Keratinocyte (primary cell): Measurements from ENCODE around the gene ANKRD39. TPM values are rescaled to one million over a fixed set of nuclear protein-coding genes. Genes with fewer than 3 reads are reported as not detected.
A peak's percentile ranks its signal among the peaks of the same experiment; 100 is the strongest.

Experiments used
- DNase-seq: peaks from one replicate; pipeline ENCODE4 v3.0.0-alpha.2; 2011; ENCODE audit warnings: low read depth, missing footprints, low spot score
- FAIRE-seq: peaks from 2 replicates; lab custom pipeline; 2011; peaks lifted over from hg19 to GRCh38; lab: Jason Lieb, UNC
- H2AFZ ChIP-seq: 2 replicates; pipeline ENCODE4 v1.6.0; 2012; ENCODE audit warnings: low read length, control low read depth, inconsistent platforms; ENCODE audit not compliant: control insufficient read depth
- H3K27ac ChIP-seq: 2 replicates; pipeline ENCODE4 v1.5.1; 2011; ENCODE audit warnings: low read length; ENCODE audit not compliant: control insufficient read depth, insufficient read depth
- H3K27me3 ChIP-seq: 3 replicates; pipeline ENCODE4 v1.6.0; 2011; ENCODE audit warnings: low read length; ENCODE audit not compliant: control insufficient read depth, insufficient read depth; ENCODE audit errors: extremely low read depth
- H3K36me3 ChIP-seq, 2 experiments: 2 replicates in 1 of 2; 3 replicates in 1 of 2; pipeline ENCODE4 v1.5.1; 2011; ENCODE audit warnings: low read length in 2 of 2, mild to moderate bottlenecking in 1 of 2; ENCODE audit not compliant: control insufficient read depth in 2 of 2, insufficient read depth in 2 of 2; ENCODE audit errors: extremely low read depth in 1 of 2
- H3K4me1 ChIP-seq: 3 replicates; pipeline ENCODE4 v1.5.1; 2011; ENCODE audit warnings: low read length; ENCODE audit not compliant: control insufficient read depth, insufficient read depth; ENCODE audit errors: extremely low read depth
- H3K4me2 ChIP-seq: 3 replicates; pipeline ENCODE4 v1.6.0; 2011; ENCODE audit warnings: low read depth, low read length; ENCODE audit not compliant: control insufficient read depth, insufficient read depth; ENCODE audit errors: extremely low read depth
- H3K4me3 ChIP-seq, 3 experiments: fragments of 200-600 bp in 1 of 3; sonication (generic) in 1 of 3; 2 replicates in 2 of 3; 3 replicates in 1 of 3; pipeline ENCODE4 v1.5.1; 2011 to 2016; ENCODE audit warnings: low read length in 3 of 3, mild to moderate bottlenecking in 3 of 3, control low read depth in 2 of 3, inconsistent platforms in 1 of 3, low read depth in 1 of 3, mixed read lengths in 1 of 3, mixed run types in 1 of 3, moderate library complexity in 1 of 3; ENCODE audit not compliant: control insufficient read depth in 2 of 3, insufficient read depth in 2 of 3; ENCODE audit errors: extremely low read depth in 1 of 3
- H3K79me2 ChIP-seq: 2 replicates; pipeline ENCODE4 v1.6.0; 2012; ENCODE audit warnings: low read length; ENCODE audit not compliant: control insufficient read depth, insufficient read depth
- H3K9ac ChIP-seq: 3 replicates; pipeline ENCODE4 v1.6.0; 2011; ENCODE audit warnings: low read length; ENCODE audit not compliant: control insufficient read depth, insufficient read depth; ENCODE audit errors: extremely low read depth
- H3K9me1 ChIP-seq: 3 replicates; pipeline ENCODE4 v1.6.0; 2011; ENCODE audit warnings: low read length; ENCODE audit not compliant: control insufficient read depth, insufficient read depth; ENCODE audit errors: extremely low read depth
- H3K9me3 ChIP-seq: 2 replicates; pipeline ENCODE4 v1.5.1; 2012; ENCODE audit warnings: low read depth, low read length; ENCODE audit not compliant: control insufficient read depth
- H4K20me1 ChIP-seq: 3 replicates; pipeline ENCODE4 v1.6.0; 2011; ENCODE audit warnings: low read length; ENCODE audit not compliant: control insufficient read depth, insufficient read depth; ENCODE audit errors: extremely low read depth
- CTCF ChIP-seq, 3 experiments: IDR thresholded peaks in 1 of 3; conservative IDR thresholded peaks in 1 of 3; optimal IDR thresholded peaks in 1 of 3; 2 replicates in 2 of 3; 3 replicates in 1 of 3; pipeline versions ENCODE3 to v1.5.1; 2011; ENCODE audit warnings: low read length in 3 of 3, mild to moderate bottlenecking in 3 of 3, moderate library complexity in 2 of 3, control low read depth in 1 of 3, inconsistent platforms in 1 of 3; ENCODE audit not compliant: insufficient read depth in 2 of 3; ENCODE audit errors: extremely low read depth in 1 of 3
- EZH2 ChIP-seq: IDR thresholded peaks from one replicate; pipeline ENCODE4 v1.6.1; 2012; ENCODE audit warnings: inconsistent platforms, mild to moderate bottlenecking, low read length, moderate library complexity
- dilution Hi-C: fragments of 300-500 bp; cut with MboI; formaldehyde crosslinking; loops from one replicate; pipeline ENCODE4 v1.7.0; 2020; ENCODE audit warnings: low sequenced_read_pairs; ENCODE audit not compliant: extremely low pct_ligation_motif_present
- polyA plus RNA-seq, 5 experiments: library from polyadenylated mRNA; depleted of rRNA in 3 of 5; stranded (reverse) in 3 of 5; stranded (forward) in 1 of 5; unstranded in 1 of 5; fragments of >200 nt; gene quantifications; 1 replicate in 1 of 5; 2 replicates in 3 of 5; 3 replicates in 1 of 5; pipeline versions ENCODE4 v1.2.1 to v1.2.3, GENCODE V29; 2011 to 2012; ENCODE audit warnings: missing spikeins in 2 of 5, low read depth in 1 of 5, low replicate concordance in 1 of 5

ANKRD39 gene
- polyA plus RNA-seq, 1 donor (not counting 4 experiments of a cell fraction or from before 2014, with no cell fraction given), result 7.2 TPM

- FAIRE-seq, result no peak
- Histone ChIP-seq H4K20me1 (no peaks in the 10 kb centered on the region), H2AFZ (no peak overlapping the region), H3K9me1 (no peaks in the 10 kb centered on the region), H3K4me3 (peak overlapping the region; percentile 75 to 90 (median 80)), H3K27ac (no peak overlapping the region), H3K79me2 (peaks cover 9% of the 10 kb centered on the region), H3K27me3 (no peaks in the 10 kb centered on the region), H3K4me1 (peaks cover 24% of the 10 kb centered on the region), H3K9ac (peak overlapping the region; percentile 60), H3K4me2 (peak overlapping the region; percentile 93), H3K36me3 (peaks cover 28 to 31% of the 10 kb centered on the region in 2 experiments), H3K9me3 (no peaks in the 10 kb centered on the region)
- DNase-seq, result no peak
- dilution Hi-C loops, result no loop called here
- TF ChIP-seq EZH2, result no peak
- TF ChIP-seq CTCF (optimal IDR thresholded peaks at IDR 0.05 in 1 of 3, IDR thresholded peaks at IDR 0.05 in 1 of 3, conservative IDR thresholded peaks at IDR 0.05 in 1 of 3; ENCODE audit: extremely low read depth in 1 of 3, insufficient read depth in 2 of 3, low read length in 3 of 3), result no peak
These were observed 9.4 kb upstream of the ANKRD39 start for GRCh38 chr2:96866986-96867755.

GRCh38 chr2:96866586-96866985 is 8.8 kb upstream of the ANKRD39 start:
- FAIRE-seq (no peak), DNase-seq (no peak)
- no peaks in the 10 kb centered on the region for H4K20me1 ChIP-seq
- TF ChIP-seq CTCF (optimal IDR thresholded peaks at IDR 0.05 in 1 of 3, IDR thresholded peaks at IDR 0.05 in 1 of 3, conservative IDR thresholded peaks at IDR 0.05 in 1 of 3; ENCODE audit: extremely low read depth in 1 of 3, insufficient read depth in 2 of 3, low read length in 3 of 3), result no peak
- TF ChIP-seq EZH2, result no peak
- H2AFZ ChIP-seq, result no peak overlapping the region
- H3K4me1 ChIP-seq, result peaks cover 24% of the 10 kb centered on the region
- H3K4me2 ChIP-seq, result no peak overlapping the region
- no peaks in the 10 kb centered on the region for H3K9me1 ChIP-seq
- peaks cover 9% of the 10 kb centered on the region for H3K79me2 ChIP-seq
- no peaks in the 10 kb centered on the region for H3K9me3 ChIP-seq
- peaks cover 28 to 37% of the 10 kb centered on the region in 2 experiments for H3K36me3 ChIP-seq
- no peak overlapping the region for H3K9ac ChIP-seq
- H3K27me3 ChIP-seq, result no peaks in the 10 kb centered on the region
- no peak overlapping the region for H3K27ac ChIP-seq
- dilution Hi-C loops, result no loop called here
- no peak overlapping the region for H3K4me3 ChIP-seq
